ENCODE data around the gene OR5K4.
A peak's percentile ranks its signal among the peaks of the same experiment; 100 is the strongest.

Gene OR5K4

GRCh38 chr3:98343647-98344507 is 9.8 kb upstream of the OR5K4 start:
- CTCF ChIA-PET = interaction anchor here (0.9 to 2.0 kb wide), 4 partner anchors 10 to 470 kb away, joined by 3 to 11 read pairs (median 3); no protein-coding TSS in a partner anchor
- peaks cover 9% of the 10 kb centered on the region for H3K9me3 Mint-ChIP-seq
- DNase-seq = peak; percentile 35
- peaks cover 32% of the 10 kb centered on the region for H3K27me3 Mint-ChIP-seq
- H3K36me3 Mint-ChIP-seq = peaks cover 4% of the 10 kb centered on the region
- H3K4me3 Mint-ChIP-seq = no peak overlapping the region
- H3K4me1 Mint-ChIP-seq = peaks cover 9% of the 10 kb centered on the region
- H3K27ac Mint-ChIP-seq = no peak overlapping the region

DNA sequence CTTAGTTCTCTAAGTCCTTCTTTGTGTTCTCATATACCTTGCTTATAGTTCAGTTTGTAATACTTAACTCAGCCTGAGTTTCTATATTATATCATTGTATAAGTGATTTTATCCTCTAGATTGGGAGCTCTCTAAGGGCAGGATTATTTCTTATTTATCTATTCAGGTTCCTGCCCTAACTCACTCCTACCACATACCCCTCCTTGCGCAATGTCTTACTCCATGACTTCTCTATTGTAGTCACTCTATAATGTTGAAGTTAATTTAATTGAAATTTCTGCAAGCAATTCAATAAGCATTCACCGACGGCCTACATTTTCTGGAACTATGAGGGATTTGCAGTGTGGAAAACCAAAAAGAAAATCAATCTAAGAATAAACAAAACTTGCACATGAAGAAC is 3.6 kb upstream of the OR5K4 start:
- CTCF ChIA-PET = no interaction called here
- DNase-seq = no peak
- H3K9me3 Mint-ChIP-seq = peaks cover 6% of the 10 kb centered on the region
- no peak overlapping the region for H3K4me3 Mint-ChIP-seq
- peaks cover 5% of the 10 kb centered on the region for H3K4me1 Mint-ChIP-seq
- peaks cover 4% of the 10 kb centered on the region for H3K36me3 Mint-ChIP-seq
- no peak overlapping the region for H3K27ac Mint-ChIP-seq
- H3K27me3 Mint-ChIP-seq = peaks cover 31% of the 10 kb centered on the region

DNA sequence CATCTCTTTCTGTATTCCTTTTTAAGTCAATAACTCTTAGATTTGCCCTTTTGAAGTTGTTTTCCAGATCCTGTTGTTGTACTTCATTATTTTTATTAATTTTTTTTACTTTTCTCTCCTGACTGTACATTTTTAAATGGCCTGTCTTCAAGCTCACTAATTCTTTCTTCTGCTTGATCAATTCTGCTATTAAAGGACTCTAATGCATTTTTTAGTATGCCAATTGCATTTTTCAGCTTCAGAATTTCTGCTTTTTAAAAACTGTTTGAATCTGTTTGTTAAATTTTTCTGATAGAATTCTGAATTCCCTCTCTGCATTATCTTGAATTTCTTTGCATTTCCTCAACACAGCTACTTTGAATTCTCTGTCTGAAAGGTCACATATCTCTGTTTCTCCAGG is 5.6 kb downstream of the OR5K4 start:
- CTCF ChIA-PET = no interaction called here
- Mint-ChIP-seq H3K4me3 (no peak overlapping the region), H3K36me3 (peaks cover 7% of the 10 kb centered on the region), H3K27me3 (peaks cover 20% of the 10 kb centered on the region), H3K4me1 (peaks cover 5% of the 10 kb centered on the region), H3K27ac (no peak overlapping the region), H3K9me3 (peaks cover 20% of the 10 kb centered on the region)
- DNase-seq = no peak

DNA sequence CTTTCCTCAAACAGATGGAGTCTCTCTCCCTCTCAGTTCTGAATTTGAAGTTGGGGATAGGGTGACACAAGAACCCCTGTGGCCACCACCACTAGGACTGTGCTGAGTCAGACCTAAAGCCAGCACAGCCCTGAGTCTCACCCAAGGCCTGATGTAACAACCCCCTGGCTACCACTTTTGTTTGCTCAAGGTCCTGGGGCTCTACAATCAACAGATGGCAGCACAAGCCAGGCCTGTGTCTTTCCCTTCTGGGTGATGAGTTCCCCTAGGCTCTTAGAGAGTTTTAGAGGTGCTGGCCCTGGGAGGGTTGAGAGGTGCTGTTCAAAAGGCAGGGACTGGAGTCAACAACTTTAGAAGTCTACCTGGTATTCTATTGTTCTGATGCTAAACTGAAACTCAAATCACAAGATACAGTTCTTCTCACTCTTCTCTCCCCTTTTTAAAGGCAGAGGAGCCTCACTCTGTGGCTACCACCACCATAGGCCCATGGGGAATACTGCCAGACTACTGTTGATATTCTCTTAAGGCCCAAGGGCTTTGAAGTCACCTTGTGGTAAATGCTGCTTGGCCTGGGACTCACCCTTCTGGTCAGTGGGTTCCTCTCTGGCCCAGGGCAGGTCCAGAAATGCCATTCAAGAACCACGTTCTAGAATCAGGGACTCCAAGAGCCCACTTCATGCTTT is 6.5 kb downstream of the OR5K4 start:
- peaks cover 7% of the 10 kb centered on the region for H3K36me3 Mint-ChIP-seq
- peaks cover 5% of the 10 kb centered on the region for H3K4me1 Mint-ChIP-seq
- H3K4me3 Mint-ChIP-seq = no peak overlapping the region
- CTCF ChIA-PET = no interaction called here
- DNase-seq = peak; percentile 40
- H3K9me3 Mint-ChIP-seq = peaks cover 20% of the 10 kb centered on the region
- peaks cover 20% of the 10 kb centered on the region for H3K27me3 Mint-ChIP-seq
- H3K27ac Mint-ChIP-seq = no peak overlapping the region

- H3K27ac Mint-ChIP-seq = no peak overlapping the region
- no peak for DNase-seq
- H3K36me3 Mint-ChIP-seq = peaks cover 9% of the 10 kb centered on the region
- CTCF ChIA-PET = no interaction called here
- H3K9me3 Mint-ChIP-seq = peaks cover 22% of the 10 kb centered on the region
- H3K4me3 Mint-ChIP-seq = no peak overlapping the region
- peaks cover 20% of the 10 kb centered on the region for H3K27me3 Mint-ChIP-seq
- H3K4me1 Mint-ChIP-seq = peaks cover 5% of the 10 kb centered on the region
Measured at GRCh38 chr3:98360681-98361080, 7.0 kb downstream of the OR5K4 start.

- H3K27me3 Mint-ChIP-seq = peaks cover 20% of the 10 kb centered on the region
- no peak overlapping the region for H3K4me3 Mint-ChIP-seq
- peaks cover 10% of the 10 kb centered on the region for H3K36me3 Mint-ChIP-seq
- H3K27ac Mint-ChIP-seq = peak overlapping the region; percentile 19
- CTCF ChIA-PET = no interaction called here
- no peak for DNase-seq
- H3K9me3 Mint-ChIP-seq = peaks cover 22% of the 10 kb centered on the region
- H3K4me1 Mint-ChIP-seq = peaks cover 5% of the 10 kb centered on the region
Measured at GRCh38 chr3:98361289-98361688, 7.6 kb downstream of the OR5K4 start.

- Mint-ChIP-seq H3K27me3 (peaks cover 29% of the 10 kb centered on the region), H3K4me1 (peaks cover 3% of the 10 kb centered on the region), H3K27ac (no peak overlapping the region), H3K4me3 (no peak overlapping the region), H3K9me3 (peaks cover 2% of the 10 kb centered on the region), H3K36me3 (peaks cover 2% of the 10 kb centered on the region)
- DNase-seq = no peak
- CTCF ChIA-PET = no interaction called here
Measured at GRCh38 chr3:98367464-98368246, 14.0 kb downstream of the OR5K4 start.

- no peaks in the 10 kb centered on the region for H3K36me3 Mint-ChIP-seq
- no peaks in the 10 kb centered on the region for H3K9me3 Mint-ChIP-seq
- CTCF ChIA-PET = no interaction called here
- peaks cover 36% of the 10 kb centered on the region for H3K27me3 Mint-ChIP-seq
- peaks cover 3% of the 10 kb centered on the region for H3K4me1 Mint-ChIP-seq
- no peak for DNase-seq
- H3K4me3 Mint-ChIP-seq = no peak overlapping the region
- H3K27ac Mint-ChIP-seq = no peak overlapping the region
Measured at GRCh38 chr3:98371186-98371585, 17.5 kb downstream of the OR5K4 start.

DNA sequence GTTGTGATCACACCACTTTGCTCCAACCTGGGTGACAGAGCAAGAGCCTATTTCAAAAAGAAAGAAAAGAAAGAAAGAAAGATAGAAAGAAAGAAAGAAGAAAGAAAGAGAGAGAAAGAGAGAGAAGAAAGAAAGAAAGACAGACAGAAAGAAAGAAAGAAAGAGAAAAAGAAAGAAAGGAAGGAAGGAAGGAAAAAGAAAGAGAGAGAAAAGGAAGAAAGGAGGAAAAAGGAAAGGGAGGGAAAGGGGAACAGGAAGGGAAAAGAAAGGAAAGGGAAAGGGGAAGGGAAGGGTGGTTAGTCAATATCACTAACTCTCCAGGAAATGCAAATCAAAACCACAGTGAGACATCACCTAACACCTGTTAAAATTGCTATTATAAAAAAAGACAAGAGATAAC is 18.2 kb downstream of the OR5K4 start:
- no peak overlapping the region for H3K4me3 Mint-ChIP-seq
- DNase-seq = no peak
- CTCF ChIA-PET = no interaction called here
- no peaks in the 10 kb centered on the region for H3K36me3 Mint-ChIP-seq
- H3K27ac Mint-ChIP-seq = no peak overlapping the region
- peaks cover 3% of the 10 kb centered on the region for H3K4me1 Mint-ChIP-seq
- H3K27me3 Mint-ChIP-seq = peaks cover 36% of the 10 kb centered on the region
- no peaks in the 10 kb centered on the region for H3K9me3 Mint-ChIP-seq

- H3K27me3 Mint-ChIP-seq = peaks cover 31% of the 10 kb centered on the region
- no peak overlapping the region for H3K4me3 Mint-ChIP-seq
- CTCF ChIA-PET = no interaction called here
- no peaks in the 10 kb centered on the region for H3K9me3 Mint-ChIP-seq
- no peak overlapping the region for H3K27ac Mint-ChIP-seq
- no peak for DNase-seq
- H3K36me3 Mint-ChIP-seq = no peaks in the 10 kb centered on the region
- H3K4me1 Mint-ChIP-seq = peaks cover 3% of the 10 kb centered on the region
Measured at GRCh38 chr3:98372445-98372844, 18.8 kb downstream of the OR5K4 start.

GRCh38 chr3:98376631-98377030 is 23.0 kb downstream of the OR5K4 start:
- H3K36me3 Mint-ChIP-seq = no peaks in the 10 kb centered on the region

GRCh38 chr3:98388147-98388546 is 34.5 kb downstream of the OR5K4 start:
- CTCF ChIA-PET = interaction anchor here (0.6 kb wide), 1 partner anchor 463 kb away, joined by 5 read pairs; no protein-coding TSS in a partner anchor
- no peaks in the 10 kb centered on the region for H3K4me1 Mint-ChIP-seq
- H3K36me3 Mint-ChIP-seq = no peaks in the 10 kb centered on the region
- H3K4me3 Mint-ChIP-seq = no peak overlapping the region
- H3K9me3 Mint-ChIP-seq = no peaks in the 10 kb centered on the region
- H3K27ac Mint-ChIP-seq = no peak overlapping the region
- no peak for DNase-seq
- H3K27me3 Mint-ChIP-seq = peaks cover 33% of the 10 kb centered on the region

More at GRCh38 chr3:98376631-98377030, 23.0 kb downstream of the OR5K4 start:
- no peak overlapping the region for H3K4me3 Mint-ChIP-seq
- H3K27me3 Mint-ChIP-seq = peaks cover 22% of the 10 kb centered on the region
- H3K4me1 Mint-ChIP-seq = peaks cover 3% of the 10 kb centered on the region
- DNase-seq = no peak
- no peak overlapping the region for H3K27ac Mint-ChIP-seq
- CTCF ChIA-PET = no interaction called here
- H3K9me3 Mint-ChIP-seq = no peaks in the 10 kb centered on the region

- peaks cover 40% of the 10 kb centered on the region for H3K27me3 Mint-ChIP-seq
- H3K27ac Mint-ChIP-seq = no peak within 1 kb of the TSS
- H3K4me3 Mint-ChIP-seq = no peak within 1 kb of the TSS
- H3K4me1 Mint-ChIP-seq = no peaks in the 10 kb centered on the region
- no peaks in the 10 kb centered on the region for H3K9me3 Mint-ChIP-seq
- no peak for DNase-seq
- CTCF ChIA-PET = no interaction called here
- H3K36me3 Mint-ChIP-seq = no peaks in the 10 kb centered on the region
Measured at GRCh38 chr3:98390366-98390765, 36.7 kb downstream of the OR5K4 start, which contains the start of gene OR5K3. Gene OR5K3 (plus strand): TSS chr3:98390666. CDS start chr3:98390666, 0 bp downstream.

DNA sequence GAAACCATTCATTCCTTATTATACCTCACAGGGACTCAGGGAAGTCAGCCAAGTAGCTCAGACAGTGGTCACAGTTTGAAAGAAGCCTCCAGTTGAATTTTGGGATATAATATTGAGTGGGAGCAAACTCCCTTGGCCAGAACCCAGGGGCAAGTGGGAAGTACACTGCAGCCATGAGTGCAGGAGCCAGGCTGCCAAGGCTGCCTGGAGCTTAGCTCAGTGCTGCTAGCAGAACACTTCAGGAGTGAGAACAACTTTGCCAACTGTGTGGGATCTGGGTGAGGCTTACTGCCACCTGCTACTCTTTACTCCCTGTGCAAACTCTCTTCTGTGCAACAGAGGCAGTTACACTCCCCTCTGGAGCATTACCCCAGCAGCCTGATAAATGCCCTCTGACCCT is 41.4 kb downstream of the OR5K4 start:
- peaks cover 15% of the 10 kb centered on the region for H3K36me3 Mint-ChIP-seq
- DNase-seq = no peak
- no peak overlapping the region for H3K27ac Mint-ChIP-seq
- H3K27me3 Mint-ChIP-seq = peaks cover 40% of the 10 kb centered on the region
- CTCF ChIA-PET = no interaction called here
- peaks cover 6% of the 10 kb centered on the region for H3K4me1 Mint-ChIP-seq
- peaks cover 16% of the 10 kb centered on the region for H3K9me3 Mint-ChIP-seq
- H3K4me3 Mint-ChIP-seq = no peak overlapping the region

Data from activated naive CD4-positive, alpha-beta T cell treated with anti-CD3 and anti-CD28 coated beads, Interleukin-2, amount 10 ng/mL, durations not matched to agents 7 days and 5 days (primary cell).